T-cell (primary cell): ENCODE measurements around the gene MX2. TPM values are rescaled to one million over a fixed set of nuclear protein-coding genes. Genes with fewer than 3 reads are reported as not detected.

Experiments
- ATAC-seq, 4 experiments: fragments of 200-7000 bp in 3 of 4; fragments of 150-1000 bp in 1 of 4; cut with Tn5 transposase; replicated peaks in 1 of 4; 1 replicate in 3 of 4; 2 replicates in 1 of 4; pipeline ENCODE4 v1.10.0; 2021; ENCODE audit warnings: moderate library complexity in 3 of 4, mild to moderate bottlenecking in 2 of 4, moderate number of reproducible peaks in 1 of 4
- CTCF ChIA-PET, 2 donors: fragments of 300-600 bp; sonication (Branson Sonifier 250); formaldehyde crosslinking; loops; one replicate each; lab custom pipeline; 2022; ENCODE audit warnings: antibody characterized with exemption in 2 of 2; lab: Charles Lee
- POLR2A ChIA-PET, 2 donors: fragments of 300-600 bp; sonication (Branson Sonifier 250); formaldehyde crosslinking; loops; one replicate each; lab custom pipeline; 2022; ENCODE audit warnings: antibody characterized with exemption in 2 of 2; lab: Charles Lee
- DNase-seq, 35 experiments: peaks; one replicate each; pipeline versions ENCODE4 v3.0.0 to v3.0.0-alpha.2; 2013 to 2023
- H3K27ac ChIP-seq: one replicate; pipeline ENCODE4 v1.5.1; 2013; ENCODE audit warnings: low read length
- H3K27me3 ChIP-seq, 2 experiments: replicated peaks in 1 of 2; 1 replicate in 1 of 2; 2 replicates in 1 of 2; pipeline versions ENCODE4 v1.6.1 to v1.7.0; 2013; ENCODE audit warnings: low read length in 1 of 2, mixed read lengths in 1 of 2; ENCODE audit not compliant: control insufficient read depth in 2 of 2, insufficient read depth in 2 of 2; ENCODE audit errors: extremely low read depth in 1 of 2
- H3K36me3 ChIP-seq, 2 donors: 1 replicate in 1 of 2; 2 replicates in 1 of 2; pipeline versions ENCODE4 v1.6.1 to v1.7.0; 2013; ENCODE audit warnings: low read length in 1 of 2; ENCODE audit not compliant: control insufficient read depth in 2 of 2, insufficient read depth in 1 of 2; ENCODE audit errors: extremely low read depth in 1 of 2
- H3K4me1 ChIP-seq, 2 experiments: 1 replicate in 1 of 2; 2 replicates in 1 of 2; pipeline versions ENCODE4 v1.6.1 to v1.7.0; 2013; ENCODE audit warnings: low read length in 2 of 2, mixed read lengths in 1 of 2; ENCODE audit not compliant: insufficient read depth in 2 of 2, control insufficient read depth in 1 of 2; ENCODE audit errors: extremely low read depth in 1 of 2
- H3K4me3 ChIP-seq, 2 donors: 1 replicate in 1 of 2; 2 replicates in 1 of 2; pipeline versions ENCODE4 v1.5.1 to v1.7.0; 2013; ENCODE audit warnings: mild to moderate bottlenecking in 2 of 2, low read length in 1 of 2, moderate library complexity in 1 of 2; ENCODE audit not compliant: control insufficient read depth in 1 of 2; ENCODE audit errors: extremely low read depth in 1 of 2
- H3K9me3 ChIP-seq: 2 replicates; pipeline ENCODE4 v1.7.0; 2013
- H3K27ac Mint-ChIP-seq, 2 donors: one replicate each; pipeline ENCODE4 v1.8.0; 2020 to 2021; ENCODE audit warnings: mild to moderate bottlenecking in 2 of 2, mixed read lengths in 2 of 2
- H3K27me3 Mint-ChIP-seq, 2 donors: one replicate each; pipeline ENCODE4 v1.8.0; 2021 to 2022; ENCODE audit warnings: mixed read lengths in 2 of 2
- H3K36me3 Mint-ChIP-seq: one replicate; pipeline ENCODE4 v1.8.0; 2021; ENCODE audit warnings: mixed read lengths
- H3K4me1 Mint-ChIP-seq, 3 donors: one replicate each; pipeline ENCODE4 v1.8.0; 2020 to 2022; ENCODE audit warnings: mixed read lengths in 3 of 3, mild to moderate bottlenecking in 1 of 3
- H3K4me3 Mint-ChIP-seq, 3 donors: one replicate each; pipeline ENCODE4 v1.8.0; 2020 to 2022; ENCODE audit warnings: mild to moderate bottlenecking in 3 of 3, mixed read lengths in 3 of 3, moderate library complexity in 3 of 3
- H3K9me3 Mint-ChIP-seq, 3 donors: one replicate each; pipeline ENCODE4 v1.8.0; 2020 to 2022; ENCODE audit warnings: mixed read lengths in 3 of 3
- WGBS: methylation state at CpG from one replicate; pipeline ENCODE4 v1.1.5; 2013; ENCODE audit warnings: missing lambda C conversion rate; ENCODE audit not compliant: insufficient coverage; 5-methylcytosine and 5-hydroxymethylcytosine counted together
- total RNA-seq, 35 experiments: library from RNA in 6 of 35; stranded (reverse) in 6 of 35; fragments of 120-200 nt in 1 of 35; gene quantifications; one replicate each; pipeline versions ENCODE4 v1.2.1 to v1.2.4 and lab custom pipeline; 2013 to 2026

Gene MX2
- total RNA-seq, 5 donors from 2014 or later (not counting 1 experiment from before 2014, with no cell fraction given) = 77.7 to 103 (median 81.8) TPM

DNA sequence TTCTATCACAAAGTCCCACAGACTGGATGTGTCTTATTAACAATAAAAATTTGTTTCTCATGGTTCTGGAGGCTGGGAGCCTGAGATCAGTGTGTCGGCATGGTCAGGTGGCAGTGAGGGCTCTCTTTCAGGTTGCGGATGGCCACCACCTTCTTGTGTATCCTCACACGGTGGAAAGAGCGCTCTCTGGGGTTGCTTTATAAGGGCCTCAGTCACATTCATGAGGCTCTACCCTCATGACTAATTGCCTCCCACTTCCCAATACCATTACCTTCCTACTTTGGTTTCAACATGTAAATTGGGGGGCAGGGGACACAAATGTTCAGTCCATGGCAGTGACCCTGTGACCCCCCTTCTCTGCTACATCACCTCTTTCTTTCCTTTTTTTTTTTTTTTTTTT is 43.5 kb downstream of the MX2 start:
- H3K27ac Mint-ChIP-seq = no peak overlapping the region
- no peak overlapping the region for H3K27ac ChIP-seq
- no peaks in the 10 kb centered on the region for H3K27me3 Mint-ChIP-seq
- H3K36me3 Mint-ChIP-seq = peaks cover 81% of the 10 kb centered on the region
- peaks cover 0 to under 1% (median 0%) of the 10 kb centered on the region in 3 donors for H3K4me1 Mint-ChIP-seq
- H3K4me3 ChIP-seq = no peak overlapping the region
- ChIA-PET POLR2A (interaction anchor here in 1 of 2 donors (0.7 kb wide), 1 partner anchor 35 kb away, joined by 3 read pairs; no protein-coding TSS in a partner anchor), CTCF (interaction anchor here in 1 of 2 donors (0.7 kb wide), 1 partner anchor 878 kb away, joined by 10 read pairs; no protein-coding TSS in a partner anchor)
- H3K9me3 Mint-ChIP-seq = peaks cover 0 to 3% (median 0%) of the 10 kb centered on the region in 3 donors
- peaks cover 10 to 76% of the 10 kb centered on the region in 2 donors for H3K36me3 ChIP-seq
- DNase-seq (no peak), ATAC-seq (no peak)
- WGBS = 100% methylated on average over 1 of the region's 4 CpGs
- no peak overlapping the region for H3K4me3 Mint-ChIP-seq
- no peaks in the 10 kb centered on the region for H3K27me3 ChIP-seq
- H3K9me3 ChIP-seq = no peaks in the 10 kb centered on the region
- no peaks in the 10 kb centered on the region for H3K4me1 ChIP-seq

DNA sequence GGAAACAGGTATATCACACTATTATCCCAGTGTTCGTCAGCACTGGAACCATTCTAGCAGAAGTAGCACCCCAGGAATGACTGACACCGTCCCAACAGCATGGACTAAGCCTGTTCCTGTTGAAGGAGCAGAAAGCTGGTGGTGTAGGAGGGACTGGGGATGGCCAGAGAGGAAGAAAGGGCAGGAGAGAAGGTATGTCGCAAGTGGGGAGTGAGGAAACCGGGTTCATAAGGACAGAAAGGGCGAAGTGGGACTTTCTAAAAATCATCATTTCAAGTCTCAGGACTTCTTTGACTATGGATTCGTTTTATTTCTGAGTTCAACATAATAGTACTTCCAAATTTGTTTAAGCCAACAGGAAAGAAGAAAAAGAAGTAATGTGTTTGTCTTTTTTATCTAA is 44.5 kb downstream of the MX2 start:
- WGBS = 100% methylated on average over 2 of the region's 6 CpGs
- H3K4me3 ChIP-seq = no peak overlapping the region
- H3K4me1 ChIP-seq = no peaks in the 10 kb centered on the region
- no peak overlapping the region for H3K27ac ChIP-seq
- H3K36me3 ChIP-seq = peaks cover 10 to 75% of the 10 kb centered on the region in 2 donors
- no peak overlapping the region for H3K4me3 Mint-ChIP-seq
- DNase-seq = no peak
- ChIA-PET POLR2A (no interaction called here), CTCF (no interaction called here)
- H3K9me3 Mint-ChIP-seq = peaks cover 0 to 12% (median 2%) of the 10 kb centered on the region in 3 donors
- no peaks in the 10 kb centered on the region for H3K9me3 ChIP-seq
- peaks cover 82% of the 10 kb centered on the region for H3K36me3 Mint-ChIP-seq
- peaks cover 0 to 3% (median 2%) of the 10 kb centered on the region in 3 donors for H3K4me1 Mint-ChIP-seq
- no peaks in the 10 kb centered on the region for H3K27me3 ChIP-seq
- H3K27ac Mint-ChIP-seq = no peak overlapping the region
- no peak for ATAC-seq
- H3K27me3 Mint-ChIP-seq = no peaks in the 10 kb centered on the region

DNA sequence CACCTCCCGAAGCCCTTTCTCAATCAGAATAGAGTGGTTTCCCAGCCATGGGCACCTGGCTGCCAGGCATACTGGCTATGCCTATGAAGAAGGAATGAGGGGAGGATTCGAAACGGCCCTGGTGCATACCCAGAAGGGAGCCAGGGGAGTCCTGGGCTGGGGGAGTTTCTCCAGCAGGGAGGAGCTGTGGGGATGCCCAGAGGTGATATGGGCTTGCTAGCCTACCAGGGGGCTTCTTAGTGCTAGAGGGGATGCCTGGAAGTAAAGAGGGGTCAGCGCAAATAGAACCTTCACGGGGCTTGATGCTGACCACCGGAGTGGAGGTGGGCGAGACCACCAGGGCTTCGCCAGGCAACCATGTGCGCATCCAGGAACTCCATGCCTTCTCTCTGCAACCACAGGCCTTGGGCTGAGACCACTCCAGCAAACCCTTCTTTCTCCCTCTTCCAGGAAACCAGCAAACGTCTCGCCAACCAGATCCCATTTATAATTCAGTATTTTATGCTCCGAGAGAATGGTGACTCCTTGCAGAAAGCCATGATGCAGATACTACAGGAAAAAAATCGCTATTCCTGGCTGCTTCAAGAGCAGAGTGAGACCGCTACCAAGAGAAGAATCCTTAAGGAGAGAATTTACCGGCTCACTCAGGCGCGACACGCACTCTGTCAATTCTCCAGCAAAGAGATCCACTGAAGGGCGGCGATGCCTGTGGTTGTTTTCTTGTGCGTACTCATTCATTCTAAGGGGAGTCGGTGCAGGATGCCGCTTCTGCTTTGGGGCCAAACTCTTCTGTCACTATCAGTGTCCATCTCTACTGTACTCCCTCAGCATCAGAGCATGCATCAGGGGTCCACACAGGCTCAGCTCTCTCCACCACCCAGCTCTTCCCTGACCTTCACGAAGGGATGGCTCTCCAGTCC is 46.0 kb downstream of the MX2 start:
- WGBS = 97% methylated on average over 21 of the region's 24 CpGs
- no peaks in the 10 kb centered on the region for H3K4me1 ChIP-seq
- DNase-seq (no peak), ATAC-seq (no peak)
- no peak overlapping the region for H3K4me3 ChIP-seq
- H3K9me3 ChIP-seq = no peaks in the 10 kb centered on the region
- no peak overlapping the region for H3K27ac Mint-ChIP-seq
- H3K27ac ChIP-seq = no peak overlapping the region
- no peaks in the 10 kb centered on the region for H3K27me3 ChIP-seq
- POLR2A ChIA-PET = no interaction called here
- H3K4me3 Mint-ChIP-seq = no peak overlapping the region
- peaks cover 0 to 7% (median 2%) of the 10 kb centered on the region in 3 donors for H3K4me1 Mint-ChIP-seq
- H3K36me3 ChIP-seq = peaks cover 8 to 62% of the 10 kb centered on the region in 2 donors
- CTCF ChIA-PET = no interaction called here
- peaks cover 75% of the 10 kb centered on the region for H3K36me3 Mint-ChIP-seq
- H3K9me3 Mint-ChIP-seq = peaks cover 0 to 26% (median 15%) of the 10 kb centered on the region in 3 donors
- no peaks in the 10 kb centered on the region for H3K27me3 Mint-ChIP-seq

DNA sequence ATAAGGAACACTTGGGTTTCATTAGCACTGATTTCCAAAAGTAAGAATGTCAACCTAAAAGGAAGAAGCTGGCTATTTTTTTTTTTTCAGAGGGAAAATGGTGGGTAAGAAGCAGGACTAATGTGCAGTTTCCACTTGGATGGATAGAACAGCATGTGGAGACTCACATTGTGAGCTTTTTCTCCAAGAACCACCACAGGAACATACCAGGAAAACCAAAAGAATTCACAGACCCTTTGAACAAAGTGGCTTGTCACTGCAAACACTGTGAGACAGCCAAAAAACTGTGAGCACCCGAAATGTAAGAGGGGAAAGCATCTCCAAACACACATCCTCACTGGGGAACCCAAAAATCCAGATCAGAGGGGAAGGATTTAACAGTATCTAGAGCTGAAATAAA is 48.5 kb downstream of the MX2 start:
- H3K27ac Mint-ChIP-seq = no peak overlapping the region
- CTCF ChIA-PET = no interaction called here

DNA sequence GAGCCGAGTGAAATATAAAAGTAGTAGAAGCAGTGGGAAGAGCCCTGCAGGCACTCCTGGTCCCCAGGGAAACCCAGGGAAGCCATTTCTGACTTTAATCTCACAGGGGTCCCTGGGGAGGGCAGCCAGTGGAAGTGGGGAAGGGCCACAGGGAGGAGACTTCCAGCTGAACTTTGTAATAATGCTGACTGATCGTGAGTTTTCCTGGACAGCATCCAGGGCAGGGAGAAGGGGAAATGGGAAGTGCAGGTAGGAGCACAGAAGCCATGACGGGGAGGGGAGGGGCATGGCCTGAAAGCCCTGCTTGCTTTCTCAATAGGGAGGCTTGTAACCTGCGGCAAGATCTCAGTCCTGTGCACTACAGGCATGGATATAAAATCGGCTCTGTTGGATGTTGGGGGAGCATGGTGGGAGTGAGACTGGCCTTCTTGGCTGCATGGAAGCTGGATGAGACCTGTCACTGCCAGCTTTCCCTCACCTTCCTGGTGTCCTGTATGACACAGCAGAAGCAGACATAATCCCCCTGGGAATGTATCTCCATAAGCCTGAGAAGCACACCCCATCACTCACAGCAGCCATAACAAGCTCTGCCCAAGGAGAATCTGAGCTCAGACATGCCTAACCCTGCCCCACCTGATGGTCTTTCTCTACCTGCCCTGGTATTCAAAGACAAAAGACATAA is 49.1 kb downstream of the MX2 start:
- Histone ChIP-seq H3K27me3 (no peaks in the 10 kb centered on the region), H3K27ac (no peak overlapping the region), H3K36me3 (peaks cover 5 to 44% of the 10 kb centered on the region in 2 donors), H3K4me3 (no peak overlapping the region), H3K9me3 (no peaks in the 10 kb centered on the region), H3K4me1 (no peaks in the 10 kb centered on the region)
- Mint-ChIP-seq H3K4me3 (no peak overlapping the region), H3K9me3 (peaks cover 7 to 54% (median 29%) of the 10 kb centered on the region in 3 donors), H3K36me3 (peaks cover 58% of the 10 kb centered on the region), H3K27me3 (no peaks in the 10 kb centered on the region), H3K27ac (no peak overlapping the region), H3K4me1 (peaks cover 0 to 7% (median 2%) of the 10 kb centered on the region in 3 donors)
- ATAC-seq (no peak), DNase-seq (no peak)
- ChIA-PET POLR2A (interaction anchor here (0.5 to 0.6 kb wide), 2 partner anchors 9 to 307 kb away, joined by 4 to 5 read pairs; no protein-coding TSS in a partner anchor), CTCF (no interaction called here)
- 79% methylated on average over 3 of the region's 5 CpGs for WGBS

More for the DNA sequence above, 48.5 kb downstream of the MX2 start:
- Mint-ChIP-seq H3K36me3 (peaks cover 58% of the 10 kb centered on the region), H3K9me3 (peaks cover 7 to 50% (median 29%) of the 10 kb centered on the region in 3 donors), H3K4me3 (no peak overlapping the region), H3K4me1 (peaks cover 0 to 7% (median 2%) of the 10 kb centered on the region in 3 donors), H3K27me3 (no peaks in the 10 kb centered on the region)
- H3K36me3 ChIP-seq = peaks cover 5 to 44% of the 10 kb centered on the region in 2 donors
- ATAC-seq (no peak), DNase-seq (no peak)
- H3K9me3 ChIP-seq = no peaks in the 10 kb centered on the region
- H3K4me3 ChIP-seq = no peak overlapping the region
- WGBS = no CpG with 5 or more reads among the region's 1 CpG
- POLR2A ChIA-PET = no interaction called here
- no peaks in the 10 kb centered on the region for H3K4me1 ChIP-seq
- H3K27ac ChIP-seq = no peak overlapping the region
- H3K27me3 ChIP-seq = no peaks in the 10 kb centered on the region
